Memory B cell (primary cell): ENCODE measurements around the gene CALN1.
"Not testable (repeated sequence)": the region's sequence is repeated elsewhere in the genome, so short reads cannot be mapped to it uniquely, and the experiment has no call there.

Experiments used
- ATAC-seq: fragments of 150-1000 bp; cut with Tn5 transposase; 2 replicates; pipeline ENCODE4 v1.10.0; 2021; ENCODE audit warnings: low read depth, mild to moderate bottlenecking, moderate library complexity
- DNase-seq, 2 donors: peaks; one replicate each; pipeline ENCODE4 v3.0.0; 2022; ENCODE audit warnings: low spot score in 2 of 2
- H3K27ac Mint-ChIP-seq: one replicate; pipeline ENCODE4 v1.8.0; 2022; ENCODE audit warnings: mild to moderate bottlenecking, moderate library complexity, mixed read lengths
- H3K27me3 Mint-ChIP-seq: one replicate; pipeline ENCODE4 v1.8.0; 2022; ENCODE audit warnings: mixed read lengths
- H3K36me3 Mint-ChIP-seq: one replicate; pipeline ENCODE4 v1.8.0; 2022; ENCODE audit warnings: mild to moderate bottlenecking, mixed read lengths
- H3K4me1 Mint-ChIP-seq: one replicate; pipeline ENCODE4 v1.8.0; 2022; ENCODE audit warnings: mixed read lengths
- H3K4me3 Mint-ChIP-seq: one replicate; pipeline ENCODE4 v1.8.0; 2022; ENCODE audit warnings: mild to moderate bottlenecking, moderate library complexity, mixed read lengths
- H3K9me3 Mint-ChIP-seq: one replicate; pipeline ENCODE4 v1.8.0; 2022; ENCODE audit warnings: mixed read lengths

The CALN1 gene

GRCh38 chr7:71769326-71769725 is 642.8 kb downstream of the CALN1 start:
- DNase-seq = no peak

GRCh38 chr7:71768450-71768849 is 643.7 kb downstream of the CALN1 start:
- no peaks in the 10 kb centered on the region for H3K4me1 Mint-ChIP-seq
- no peak overlapping the region for H3K27ac Mint-ChIP-seq
- H3K9me3 Mint-ChIP-seq = no peaks in the 10 kb centered on the region
- H3K4me3 Mint-ChIP-seq = no peak overlapping the region
- DNase-seq = no peak
- no peak for ATAC-seq
- H3K36me3 Mint-ChIP-seq = no peaks in the 10 kb centered on the region
- no peaks in the 10 kb centered on the region for H3K27me3 Mint-ChIP-seq

More at GRCh38 chr7:71769326-71769725, 642.8 kb downstream of the CALN1 start:
- H3K36me3 Mint-ChIP-seq = no peaks in the 10 kb centered on the region
- no peak overlapping the region for H3K27ac Mint-ChIP-seq
- no peaks in the 10 kb centered on the region for H3K9me3 Mint-ChIP-seq
- H3K4me3 Mint-ChIP-seq = no peak overlapping the region
- H3K4me1 Mint-ChIP-seq = no peaks in the 10 kb centered on the region
- H3K27me3 Mint-ChIP-seq = no peaks in the 10 kb centered on the region
- ATAC-seq = no peak

- no peak for DNase-seq
- H3K36me3 Mint-ChIP-seq = no peaks in the 10 kb centered on the region
Measured at GRCh38 chr7:71766016-71766415, 646.1 kb downstream of the CALN1 start.

GRCh38 chr7:71761336-71761735 is 650.8 kb downstream of the CALN1 start:
- Mint-ChIP-seq H3K27me3 (no peaks in the 10 kb centered on the region), H3K4me3 (no peak overlapping the region), H3K36me3 (no peaks in the 10 kb centered on the region), H3K9me3 (peaks cover 13% of the 10 kb centered on the region), H3K4me1 (no peaks in the 10 kb centered on the region), H3K27ac (no peak overlapping the region)
- DNase-seq (no peak), ATAC-seq (no peak)

More at GRCh38 chr7:71766016-71766415, 646.1 kb downstream of the CALN1 start:
- Mint-ChIP-seq H3K27me3 (no peaks in the 10 kb centered on the region), H3K4me1 (no peaks in the 10 kb centered on the region), H3K27ac (no peak overlapping the region), H3K9me3 (peaks cover 3% of the 10 kb centered on the region), H3K4me3 (no peak overlapping the region)
- no peak for ATAC-seq

- no peak for DNase-seq
- H3K9me3 Mint-ChIP-seq = peaks cover 10% of the 10 kb centered on the region
- H3K36me3 Mint-ChIP-seq = no peaks in the 10 kb centered on the region
- no peak for ATAC-seq
- peaks cover 4% of the 10 kb centered on the region for H3K27me3 Mint-ChIP-seq
- H3K4me3 Mint-ChIP-seq = no peak overlapping the region
- H3K27ac Mint-ChIP-seq = no peak overlapping the region
- H3K4me1 Mint-ChIP-seq = no peaks in the 10 kb centered on the region
Measured at GRCh38 chr7:71754828-71755227, 657.3 kb downstream of the CALN1 start.

GRCh38 chr7:71753956-71754664 is 658.0 kb downstream of the CALN1 start:
- Mint-ChIP-seq H3K27me3 (peaks cover 4% of the 10 kb centered on the region), H3K27ac (no peak overlapping the region), H3K9me3 (peaks cover 12% of the 10 kb centered on the region), H3K4me3 (no peak overlapping the region), H3K4me1 (no peaks in the 10 kb centered on the region), H3K36me3 (no peaks in the 10 kb centered on the region)
- DNase-seq (no peak), ATAC-seq (no peak)

GRCh38 chr7:71753236-71753635 is 658.9 kb downstream of the CALN1 start:
- ATAC-seq = no peak
- Mint-ChIP-seq H3K9me3 (peaks cover 13% of the 10 kb centered on the region), H3K4me1 (no peaks in the 10 kb centered on the region), H3K27ac (no peak overlapping the region), H3K4me3 (no peak overlapping the region), H3K27me3 (peaks cover 4% of the 10 kb centered on the region), H3K36me3 (no peaks in the 10 kb centered on the region)
- no peak for DNase-seq

- H3K9me3 Mint-ChIP-seq = peaks cover 12% of the 10 kb centered on the region
- ATAC-seq (no peak), DNase-seq (no peak)
- H3K36me3 Mint-ChIP-seq = no peaks in the 10 kb centered on the region
- no peak overlapping the region for H3K27ac Mint-ChIP-seq
- H3K4me1 Mint-ChIP-seq = no peaks in the 10 kb centered on the region
- no peak overlapping the region for H3K4me3 Mint-ChIP-seq
- H3K27me3 Mint-ChIP-seq = peaks cover 4% of the 10 kb centered on the region
Measured at GRCh38 chr7:71752171-71752935, 659.8 kb downstream of the CALN1 start.

GRCh38 chr7:71750290-71750689 is 661.8 kb downstream of the CALN1 start:
- Mint-ChIP-seq H3K27me3 (peaks cover 4% of the 10 kb centered on the region), H3K4me3 (no peak overlapping the region), H3K4me1 (no peaks in the 10 kb centered on the region), H3K36me3 (no peaks in the 10 kb centered on the region), H3K27ac (no peak overlapping the region), H3K9me3 (peaks cover 7% of the 10 kb centered on the region)
- DNase-seq = no peak
- no peak for ATAC-seq

- H3K27ac Mint-ChIP-seq = no peak overlapping the region
- H3K4me1 Mint-ChIP-seq = peaks cover 2% of the 10 kb centered on the region
- H3K36me3 Mint-ChIP-seq = no peaks in the 10 kb centered on the region
- no peak overlapping the region for H3K4me3 Mint-ChIP-seq
- DNase-seq (no peak), ATAC-seq (no peak)
- H3K9me3 Mint-ChIP-seq = peaks cover 7% of the 10 kb centered on the region
- peaks cover 1% of the 10 kb centered on the region for H3K27me3 Mint-ChIP-seq
Measured at GRCh38 chr7:71746006-71746405, 666.1 kb downstream of the CALN1 start.

- peaks cover 2% of the 10 kb centered on the region for H3K4me1 Mint-ChIP-seq
- no peak overlapping the region for H3K4me3 Mint-ChIP-seq
- DNase-seq (no peak), ATAC-seq (no peak)
- no peaks in the 10 kb centered on the region for H3K36me3 Mint-ChIP-seq
- H3K27me3 Mint-ChIP-seq = no peaks in the 10 kb centered on the region
- peaks cover 3% of the 10 kb centered on the region for H3K9me3 Mint-ChIP-seq
- no peak overlapping the region for H3K27ac Mint-ChIP-seq
Measured at GRCh38 chr7:71740174-71740560, 672.0 kb downstream of the CALN1 start.

- Mint-ChIP-seq H3K27me3 (no peaks in the 10 kb centered on the region), H3K36me3 (no peaks in the 10 kb centered on the region), H3K27ac (no peak overlapping the region), H3K4me3 (no peak overlapping the region), H3K4me1 (peaks cover 2% of the 10 kb centered on the region), H3K9me3 (peaks cover 3% of the 10 kb centered on the region)
- ATAC-seq (no peak), DNase-seq (no peak)
Measured at GRCh38 chr7:71739520-71740173, 672.5 kb downstream of the CALN1 start.

- H3K27me3 Mint-ChIP-seq, H3K4me1 Mint-ChIP-seq, H3K36me3 Mint-ChIP-seq, DNase-seq, H3K9me3 Mint-ChIP-seq, H3K27ac Mint-ChIP-seq, ATAC-seq, H3K4me3 Mint-ChIP-seq: not testable (repeated sequence)
Measured at GRCh38 chr7:71737931-71738540, 674.1 kb downstream of the CALN1 start.

- H3K9me3 Mint-ChIP-seq = peaks cover 3% of the 10 kb centered on the region
- H3K27ac Mint-ChIP-seq = no peak overlapping the region
- peaks cover 5% of the 10 kb centered on the region for H3K27me3 Mint-ChIP-seq
- no peaks in the 10 kb centered on the region for H3K36me3 Mint-ChIP-seq
- no peak overlapping the region for H3K4me3 Mint-ChIP-seq
- ATAC-seq (no peak), DNase-seq (peak; percentile 23 to 27)
- peaks cover 4% of the 10 kb centered on the region for H3K4me1 Mint-ChIP-seq
Measured at GRCh38 chr7:71735961-71736556, 676.1 kb downstream of the CALN1 start.
